MM.1S (cell line): ENCODE results near the gene KCNJ2.

Experiments used
- CTCF ChIP-seq: fragments of 300-600 bp; sonication (generic); IDR thresholded peaks from 2 replicates; pipeline ENCODE4 v1.5.1; 2016; ENCODE audit warnings: antibody characterized with exemption, low read length, mixed read lengths
- EZH2 ChIP-seq: fragments of 300-600 bp; sonication (generic); optimal IDR thresholded peaks from 2 replicates; pipeline ENCODE3; 2017; ENCODE audit warnings: low read depth, mild to moderate bottlenecking, antibody characterized with exemption, low read length, mixed read lengths
- EZH2phosphoT487 ChIP-seq: fragments of 300-600 bp; sonication (generic); IDR thresholded peaks from 2 replicates; pipeline ENCODE4 v1.6.1; 2018; ENCODE audit warnings: antibody characterized with exemption, low read length

- no peak for TF ChIP-seq EZH2phosphoT487
- no peak for TF ChIP-seq CTCF
- TF ChIP-seq EZH2: no peak
These were observed 7.8 kb upstream of the KCNJ2 start for GRCh38 chr17:70161519-70161918.
